GM21737 (cell line): ENCODE measurements around the gene NMS.
"Not testable (repeated sequence)": the region's sequence is repeated elsewhere in the genome, so short reads cannot be mapped to it uniquely, and the experiment has no call there.

Experiments
- ATAC-seq: cut with Tn5 transposase; IDR thresholded peaks from one replicate; pipeline ENCODE4 v1.9.1; 2021; ENCODE audit warnings: mild to moderate bottlenecking, moderate library complexity; ENCODE audit not compliant: unreplicated experiment

The NMS gene, protein sequence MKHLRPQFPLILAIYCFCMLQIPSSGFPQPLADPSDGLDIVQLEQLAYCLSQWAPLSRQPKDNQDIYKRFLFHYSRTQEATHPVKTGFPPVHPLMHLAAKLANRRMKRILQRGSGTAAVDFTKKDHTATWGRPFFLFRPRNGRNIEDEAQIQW

DNA sequence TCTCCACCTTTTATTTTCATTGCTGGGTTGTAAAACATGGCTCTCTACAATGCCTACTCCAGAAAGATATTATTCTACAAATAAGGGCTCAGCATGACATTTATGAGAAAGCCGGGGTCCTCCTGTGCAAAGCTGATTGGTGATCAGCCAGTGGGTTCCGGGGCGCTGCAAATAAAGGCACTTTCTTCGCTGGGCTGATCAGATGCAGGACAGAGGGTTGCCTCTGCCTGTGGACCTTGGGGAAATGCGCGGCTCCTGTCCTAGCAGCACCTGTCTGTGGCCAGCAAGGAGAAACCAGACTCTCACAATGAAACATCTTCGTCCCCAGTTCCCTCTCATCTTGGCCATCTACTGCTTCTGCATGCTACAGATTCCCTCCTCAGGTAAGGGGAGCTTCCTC, at the start of gene NMS:
Gene NMS, plus strand, starts transcription at position 301 of the 400 bp plus-strand sequence. Its CDS starts 7 bp downstream, at position 308.
- no peak for ATAC-seq

DNA sequence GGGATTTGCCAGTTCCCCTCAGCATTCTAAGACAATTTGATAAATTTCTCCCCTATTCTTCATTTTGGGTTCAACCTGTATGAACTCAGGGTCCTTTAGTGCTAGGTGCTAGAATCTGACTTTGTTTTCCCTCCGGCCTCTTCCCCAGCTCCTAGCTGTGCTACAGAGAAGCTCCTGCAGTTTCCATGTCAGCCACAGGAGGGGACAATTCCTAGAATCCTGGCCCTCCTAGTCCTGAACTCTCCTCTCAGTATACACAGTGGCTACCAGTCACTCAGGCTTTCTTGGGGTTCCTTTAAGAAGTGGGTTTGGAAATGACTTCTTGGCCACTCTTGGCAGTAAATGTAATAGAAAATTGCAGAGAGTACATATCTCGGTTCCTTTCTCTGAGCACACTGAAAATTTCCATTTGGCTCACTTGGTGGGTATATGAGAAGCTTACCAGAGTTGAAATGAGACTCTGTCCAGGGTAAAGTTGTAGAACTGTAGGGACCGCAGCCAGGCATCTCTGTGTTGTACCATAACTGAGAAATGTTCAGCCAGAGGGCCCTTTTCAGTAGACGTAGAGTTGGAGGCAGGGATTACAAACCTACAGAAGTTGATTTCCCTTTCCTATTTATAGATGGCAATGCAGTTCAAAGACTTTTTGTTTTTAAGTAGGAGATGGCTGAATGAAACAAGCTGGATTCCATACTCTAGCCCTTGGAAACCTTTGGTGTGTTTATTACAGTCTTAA, 47.8 kb upstream of the NMS start:
- no peak for ATAC-seq

DNA sequence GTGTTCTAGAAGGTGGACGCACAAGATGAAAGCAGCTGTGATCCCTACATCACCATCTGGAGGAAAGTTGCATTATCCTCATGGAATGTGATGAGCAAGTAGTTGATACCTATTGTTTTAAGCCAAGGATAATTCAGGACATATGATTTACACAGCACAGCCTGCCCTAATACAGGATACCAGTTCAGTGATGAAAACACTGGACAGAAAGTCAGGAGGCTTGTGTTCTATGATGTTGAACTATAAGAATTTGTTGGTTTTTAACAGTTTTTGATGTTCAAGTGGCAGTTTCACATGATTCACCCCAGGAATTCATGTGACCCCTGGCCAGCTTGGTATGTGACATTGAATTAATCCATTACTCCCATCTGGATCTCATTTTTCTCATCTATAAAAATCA, 46.7 kb upstream of the NMS start:
- ATAC-seq: no peak

DNA sequence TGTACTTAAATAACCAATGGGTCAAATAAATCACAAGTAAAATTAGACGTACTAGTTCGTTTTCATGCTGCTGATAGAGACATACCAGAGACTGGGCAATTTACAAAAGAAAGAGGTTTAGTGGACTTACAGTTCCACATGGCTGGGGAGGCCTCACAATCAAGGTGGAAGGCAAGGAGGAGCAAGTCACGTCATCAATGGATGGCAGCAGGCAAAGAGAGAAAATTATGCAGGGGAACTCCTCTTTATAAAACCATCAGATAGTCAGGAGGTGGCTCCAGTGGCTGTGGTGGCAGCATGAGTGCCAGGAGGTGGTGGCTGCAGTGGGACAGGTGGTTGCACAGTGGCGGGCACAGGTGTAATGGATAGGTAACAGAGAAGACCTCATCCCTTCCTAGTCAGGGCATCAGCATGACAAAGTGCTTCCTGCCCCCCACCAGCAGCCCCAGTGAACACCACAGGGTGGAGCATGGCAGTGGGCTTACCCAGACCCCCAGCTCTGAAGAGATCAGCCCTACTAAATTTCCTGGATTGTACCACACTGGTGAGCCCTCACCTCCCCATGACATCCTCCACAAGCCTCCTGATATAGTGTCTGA, 45.9 kb upstream of the NMS start:
- no peak for ATAC-seq

DNA sequence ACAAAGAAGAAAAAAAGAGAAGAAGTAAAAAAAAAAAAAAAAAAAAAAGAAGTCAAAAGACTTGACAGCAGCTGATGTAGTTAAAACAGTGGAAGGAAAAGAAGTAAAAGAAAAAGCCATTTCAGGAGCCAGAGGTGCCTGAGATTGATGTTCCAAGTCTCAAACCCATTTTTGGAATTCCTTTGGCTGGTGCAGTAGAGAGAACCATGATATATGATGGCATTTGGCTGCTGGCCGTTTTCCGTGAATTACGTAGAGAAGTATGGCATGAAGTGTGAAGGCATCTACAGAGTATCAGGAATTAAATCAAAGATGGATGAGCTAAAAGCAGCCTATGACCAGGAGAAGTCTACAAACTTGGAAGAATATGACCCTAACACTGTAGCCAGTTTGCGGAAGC, 45.2 kb upstream of the NMS start:
- ATAC-seq: no peak

DNA sequence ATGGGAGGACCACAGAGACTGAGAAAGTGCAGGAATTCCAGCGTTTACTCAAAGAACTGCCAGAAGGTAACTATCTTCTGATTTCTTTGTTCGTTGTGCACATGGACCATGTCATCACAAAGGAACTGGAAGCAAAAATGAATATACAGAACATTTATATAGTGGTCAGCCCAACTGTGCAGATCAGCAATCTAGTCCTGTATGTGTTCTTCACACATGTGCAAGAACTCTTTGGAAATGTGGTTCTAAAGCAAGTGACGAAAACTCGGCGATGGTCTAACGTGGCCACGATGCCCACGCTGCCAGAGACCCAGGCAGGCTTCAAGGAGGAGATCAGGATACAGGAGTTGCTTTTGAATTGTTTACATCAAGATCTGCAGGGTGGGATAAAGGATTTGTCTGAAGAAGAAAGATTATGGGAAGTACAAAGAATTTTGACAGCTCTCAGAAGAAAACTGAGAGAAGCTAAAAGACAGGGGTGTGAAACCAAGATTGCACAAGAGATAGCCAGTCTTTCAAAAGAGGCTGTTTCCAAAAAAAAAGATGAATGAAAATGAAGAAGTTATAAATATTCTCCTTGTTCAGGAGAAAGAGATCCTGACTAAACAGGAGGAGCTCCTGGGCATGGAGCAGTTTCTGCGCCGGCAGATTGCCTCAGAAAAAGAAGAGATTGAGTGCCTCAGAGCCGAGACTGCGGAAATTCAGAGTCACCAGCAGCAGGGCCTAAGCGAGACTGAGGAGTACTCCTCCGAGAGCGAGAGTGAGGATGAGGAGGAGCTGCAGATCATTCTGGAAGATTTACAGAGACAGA, 44.5 kb upstream of the NMS start:
- ATAC-seq: no peak

DNA sequence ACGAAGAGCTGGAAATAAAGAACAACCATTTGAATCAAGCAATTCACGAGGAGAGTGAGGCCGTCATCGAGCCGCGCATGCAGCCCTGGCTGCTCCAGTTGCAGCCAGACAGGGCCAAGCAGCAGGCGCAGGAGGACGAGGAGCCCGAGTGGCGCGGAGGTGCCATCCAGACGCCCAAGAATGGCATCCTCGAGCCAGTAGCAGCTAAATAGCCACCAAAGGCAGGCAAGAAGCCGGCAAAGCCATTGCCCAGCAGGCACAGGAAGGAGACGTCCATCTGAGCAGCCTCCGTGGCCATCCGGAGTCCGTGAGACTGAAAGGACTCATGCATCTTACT, 43.9 kb upstream of the NMS start:
- ATAC-seq: no peak

DNA sequence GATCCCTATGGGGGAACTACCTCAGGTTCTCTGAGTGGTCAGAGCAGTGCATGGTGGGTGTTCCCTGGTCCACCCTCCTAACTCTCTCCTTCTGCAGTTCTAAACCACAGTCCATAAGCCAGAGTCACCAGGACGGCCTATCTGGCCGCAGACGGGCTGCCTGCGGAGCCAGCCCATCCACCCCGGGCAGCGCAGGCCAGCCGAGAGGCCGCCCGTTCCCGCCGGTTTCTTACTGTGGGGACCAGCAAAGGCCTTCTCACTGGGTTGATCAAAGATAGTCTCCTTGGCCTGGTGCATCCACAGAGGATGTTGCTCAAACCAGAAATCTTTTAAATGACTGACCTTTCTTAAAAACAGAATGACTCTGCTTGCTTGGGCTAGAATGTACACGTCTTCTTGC, 43.2 kb upstream of the NMS start:
- no peak for ATAC-seq

DNA sequence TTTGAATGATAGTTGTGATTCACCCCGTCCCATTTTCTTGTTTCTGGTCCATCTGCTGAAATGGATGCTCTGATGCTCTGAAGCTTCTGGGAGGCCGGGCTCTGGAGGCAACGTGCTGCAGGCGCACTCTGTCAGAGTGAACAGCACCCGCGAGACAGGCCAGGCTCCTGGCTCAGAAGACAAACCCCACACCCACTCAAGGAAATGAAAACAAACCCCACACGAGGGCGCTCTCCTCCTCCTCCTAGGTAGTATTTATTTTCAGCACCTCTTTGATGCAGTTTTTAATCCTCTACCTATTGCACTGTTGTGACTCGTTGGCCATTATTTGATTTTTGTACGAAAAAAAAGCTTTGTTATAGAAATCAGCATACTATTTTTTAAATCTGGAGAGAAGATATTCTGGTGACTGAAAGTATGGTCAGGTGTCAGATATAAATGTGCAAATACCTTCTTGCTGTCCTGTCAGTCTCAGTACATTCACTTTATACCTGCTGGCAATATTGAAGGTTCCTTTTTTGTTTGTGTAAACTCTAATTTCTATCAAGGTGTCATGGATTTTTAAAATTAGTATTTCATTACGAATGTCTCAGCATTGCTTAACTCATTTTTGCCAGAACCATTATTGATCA, 42.5 kb upstream of the NMS start:
- no peak for ATAC-seq

DNA sequence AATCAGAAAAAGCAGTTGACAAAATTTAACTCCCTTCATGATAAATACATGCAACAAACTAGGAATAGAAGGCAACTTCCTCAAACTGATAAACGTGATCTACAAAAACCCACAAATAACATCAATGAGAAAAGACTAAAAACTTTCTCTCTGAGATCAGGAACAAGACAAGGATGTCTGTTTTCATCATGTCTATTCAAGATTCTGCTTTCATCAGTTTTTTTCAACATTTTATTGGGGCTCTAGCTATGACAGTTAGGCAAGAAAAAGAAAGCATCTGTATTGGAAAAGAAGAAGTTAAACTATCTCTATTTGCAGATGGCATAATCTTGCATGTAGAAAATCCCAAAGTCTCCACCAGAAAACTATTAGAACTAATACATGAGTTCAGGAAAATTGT, 40.6 kb upstream of the NMS start:
- no peak for ATAC-seq

DNA sequence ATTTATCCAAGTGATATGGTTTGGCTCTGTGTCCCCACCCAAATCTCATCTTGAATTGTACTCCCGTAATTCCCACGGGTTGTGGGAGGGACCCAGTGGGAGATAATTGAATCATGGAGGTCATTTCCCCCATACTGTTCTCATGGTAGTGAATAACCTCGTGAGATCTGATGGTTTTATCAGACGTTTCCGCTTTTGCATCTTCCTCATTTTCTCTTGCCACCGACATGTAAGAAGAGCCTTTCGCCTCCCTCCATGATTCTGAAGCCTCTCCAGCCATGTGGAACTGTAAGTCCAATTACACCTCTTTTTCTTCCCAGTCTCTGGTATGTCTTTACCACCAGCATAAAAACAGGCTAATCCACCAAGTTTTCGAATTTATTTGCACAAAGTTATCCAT, 32.5 kb upstream of the NMS start:
- no peak for ATAC-seq

DNA sequence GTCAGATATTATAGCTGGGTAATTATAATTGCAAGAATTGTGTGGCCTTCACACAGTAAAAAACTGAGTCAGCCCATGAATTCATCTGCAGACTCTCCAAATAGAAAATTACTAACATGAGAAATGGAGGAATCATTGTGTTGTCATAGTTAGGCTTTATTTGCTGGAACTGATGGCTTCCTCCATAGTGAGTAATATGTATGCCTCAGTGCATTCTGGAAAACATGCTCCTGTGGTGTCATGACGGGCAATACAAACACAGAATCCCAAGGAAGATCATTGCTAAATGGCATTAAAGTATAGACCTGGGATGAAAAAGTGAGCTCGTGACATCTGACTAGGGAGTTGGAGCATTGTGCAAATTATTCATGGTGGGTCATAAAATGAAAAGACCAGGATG, 23.6 kb upstream of the NMS start:
- ATAC-seq: no peak

DNA sequence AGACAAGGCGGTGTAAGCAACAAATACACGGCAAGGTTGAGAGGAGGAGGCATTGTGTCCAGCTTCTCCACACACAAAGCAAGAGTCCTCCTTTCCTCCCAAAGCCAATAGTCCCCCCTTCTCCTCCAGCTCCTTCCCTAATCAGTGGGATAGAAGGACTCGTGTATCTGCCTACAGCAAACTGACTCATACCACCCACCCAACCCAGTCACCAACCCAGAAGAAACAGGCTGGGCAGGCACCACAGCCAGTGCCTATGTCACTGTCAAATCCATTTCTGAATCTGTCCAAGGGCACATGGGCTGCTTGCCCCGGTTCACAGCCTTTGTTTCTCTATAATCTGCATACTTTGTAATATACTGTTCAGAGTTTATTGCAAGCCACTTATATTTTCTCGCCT, 19.2 kb upstream of the NMS start:
- ATAC-seq: no peak

DNA sequence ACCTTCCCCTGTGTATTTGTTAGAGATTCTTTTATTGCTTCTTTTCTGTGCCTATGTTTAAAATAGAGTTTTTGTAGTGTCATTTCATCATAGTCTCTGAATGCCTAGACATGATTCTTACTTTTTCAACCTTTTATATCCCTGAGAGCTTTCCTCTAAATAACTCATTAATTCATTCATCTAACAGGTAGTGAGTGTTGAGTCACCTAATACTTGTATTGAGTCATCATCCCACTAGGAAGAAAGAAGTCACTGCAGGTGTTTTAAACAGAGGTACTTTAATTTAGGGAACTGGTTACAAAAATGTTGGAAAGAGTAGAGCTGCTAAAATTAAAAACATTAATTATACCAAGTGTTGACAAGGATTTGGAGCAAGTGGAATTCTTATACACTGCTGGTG, 18.5 kb upstream of the NMS start:
- no peak for ATAC-seq

DNA sequence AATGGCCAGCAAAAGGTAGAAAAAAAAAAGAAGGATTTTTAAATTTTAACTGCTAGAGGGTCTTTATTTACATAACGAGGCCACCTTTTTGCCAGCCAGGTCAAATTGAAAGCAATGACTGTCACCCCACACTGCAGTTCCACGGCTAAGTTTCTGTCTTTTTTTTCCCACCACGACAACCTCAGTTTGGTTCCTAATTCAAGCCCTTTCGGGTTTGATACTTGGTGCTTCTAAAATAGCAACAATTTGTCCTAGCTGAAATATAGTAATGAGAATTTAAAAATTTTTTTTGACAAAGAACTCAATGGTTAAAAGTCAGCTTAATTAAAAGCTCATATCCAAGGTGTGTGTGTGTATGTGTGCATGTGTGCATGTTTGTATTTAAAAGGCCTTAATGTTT, 16.4 kb upstream of the NMS start:
- no peak for ATAC-seq

DNA sequence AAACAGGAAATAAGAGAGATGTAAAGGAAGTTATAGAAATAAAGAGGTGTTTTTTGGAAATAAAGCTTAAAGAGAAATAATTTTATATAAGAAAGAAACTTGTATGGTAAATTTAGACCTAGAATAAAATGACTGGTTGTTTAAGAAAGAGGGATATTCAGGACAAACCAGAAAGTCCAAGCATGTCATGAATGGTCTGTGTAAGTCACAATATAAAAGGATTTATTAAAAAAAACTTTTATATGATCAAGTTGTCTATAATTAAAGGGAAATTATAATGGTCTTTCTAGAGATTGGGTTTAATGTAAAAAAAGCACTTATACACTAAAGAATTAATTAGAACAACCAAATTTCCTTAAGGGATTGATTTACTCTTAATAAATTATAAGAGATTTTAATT, 13.9 kb upstream of the NMS start:
- ATAC-seq: not testable (repeated sequence)

DNA sequence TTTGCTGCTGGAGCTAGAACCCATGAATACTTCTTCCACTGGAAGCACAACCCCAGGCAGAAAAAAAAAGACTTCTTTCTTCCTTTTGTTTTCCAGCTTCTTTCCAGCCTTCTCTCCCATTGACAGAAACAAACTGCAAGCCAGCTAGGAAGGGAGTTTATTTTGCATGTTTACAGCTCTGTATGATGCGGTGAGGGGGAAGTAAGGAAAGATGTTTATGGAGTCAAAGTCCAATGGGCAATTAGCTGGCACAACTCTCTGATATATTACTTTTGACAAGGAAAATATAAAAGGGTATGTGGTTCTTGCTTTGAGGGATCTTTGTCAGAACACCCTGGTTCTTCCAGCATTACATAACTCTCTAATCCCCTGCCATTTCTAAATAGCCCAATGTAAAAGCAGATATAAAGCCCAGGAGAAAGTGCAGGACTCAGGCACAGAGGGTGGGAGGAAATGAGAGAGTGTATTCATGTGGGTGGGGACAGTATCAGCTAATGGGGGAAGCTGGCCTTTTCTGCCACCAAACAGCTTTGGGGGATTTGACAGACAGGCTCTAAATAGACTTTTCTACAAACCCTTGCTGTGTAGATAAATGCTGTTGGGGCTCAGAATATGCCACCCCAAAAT, 9.3 kb upstream of the NMS start:
- ATAC-seq: no peak

DNA sequence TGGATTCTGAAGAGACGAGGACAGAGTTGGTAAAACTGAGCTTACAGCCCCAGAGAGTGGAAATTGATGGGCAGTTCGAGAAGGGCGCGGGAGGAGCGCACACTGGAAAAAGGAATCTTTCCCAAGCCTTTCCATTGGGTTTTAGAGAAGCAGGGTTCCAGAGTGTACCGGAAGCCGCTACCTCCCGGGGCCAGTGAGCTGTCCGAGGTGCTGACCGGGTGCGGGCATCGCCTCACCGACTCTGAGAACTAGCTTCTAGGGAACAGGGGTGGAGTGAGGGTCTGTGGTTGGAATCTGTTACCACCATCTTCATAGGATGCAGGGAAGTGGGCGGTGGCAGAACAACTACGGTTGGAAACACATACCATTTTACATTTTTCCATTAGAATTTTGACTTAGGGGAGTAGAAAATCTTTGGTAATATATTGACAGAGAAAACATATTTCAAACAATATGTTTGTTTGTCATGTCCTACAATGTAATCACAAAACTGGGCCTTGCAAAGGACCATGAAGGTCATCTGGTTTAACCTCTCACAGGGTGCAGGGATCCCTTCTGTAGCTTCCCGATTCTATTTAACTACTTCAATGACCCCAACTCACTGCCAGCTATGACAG, 724 bp downstream of the NMS start:
- no peak for ATAC-seq

DNA sequence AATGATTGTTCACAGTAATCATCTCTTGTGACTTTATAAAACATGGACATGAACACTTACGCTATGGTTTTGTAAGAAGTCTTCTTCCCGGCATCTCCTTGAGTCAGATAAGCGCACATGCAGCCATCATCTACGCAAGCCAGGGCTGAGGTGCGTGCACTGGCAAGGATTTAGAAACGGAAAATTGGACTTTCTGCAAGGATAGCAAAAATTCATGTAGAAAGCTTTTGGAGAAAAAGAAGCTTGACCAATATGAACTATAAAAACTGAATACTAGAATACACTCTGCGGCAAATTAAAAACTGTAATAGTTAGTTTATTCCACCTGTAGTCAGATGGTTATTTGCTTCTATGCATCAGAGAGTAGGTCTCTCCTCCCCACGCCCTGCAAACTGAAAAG, 6.3 kb downstream of the NMS start:
- ATAC-seq: no peak

DNA sequence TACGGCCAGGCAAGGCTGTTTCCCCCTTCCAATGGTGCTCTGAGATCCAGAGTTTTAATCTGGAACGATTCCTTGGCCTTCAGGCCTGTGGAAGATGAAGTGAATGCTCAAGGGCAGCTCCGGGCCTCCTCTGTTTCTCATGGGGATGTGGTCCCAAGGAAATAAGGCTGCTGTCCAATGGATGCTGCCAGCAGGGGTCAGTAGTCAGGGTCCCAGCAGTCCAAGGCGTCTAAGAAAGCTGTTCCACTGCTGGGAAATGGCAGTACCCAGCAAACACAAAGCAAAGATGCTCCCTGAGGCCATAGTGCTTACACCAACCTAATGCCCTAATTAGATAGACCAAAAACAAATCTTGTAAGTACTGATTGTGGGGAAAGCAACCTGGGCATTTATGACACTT, 12.5 kb downstream of the NMS start:
- no peak for ATAC-seq

DNA sequence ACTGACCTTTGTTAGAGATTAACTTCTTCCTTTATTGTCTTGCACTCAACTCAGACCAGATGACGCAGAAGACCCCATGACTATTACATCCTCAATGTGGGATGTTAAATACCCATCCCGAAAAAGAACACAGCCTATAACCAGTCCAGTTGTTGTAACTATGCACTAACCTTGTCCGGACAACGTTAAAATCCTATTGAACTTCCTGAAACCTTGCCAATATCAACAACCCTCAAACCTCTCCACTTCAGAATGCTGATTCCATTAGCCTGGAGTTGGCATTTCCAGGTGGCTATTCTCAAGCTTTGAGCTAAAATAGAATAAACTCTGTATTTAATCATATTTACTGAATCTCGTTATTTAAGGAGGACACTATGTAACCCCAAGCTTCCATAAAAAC, 13.6 kb downstream of the NMS start:
- ATAC-seq: no peak
